ENCODE results near the gene BAIAP2L1.

BAIAP2L1 gene

GRCh38 chr7:98256431-98256830, 144.5 kb downstream of the BAIAP2L1 start:
- no peak overlapping the region for H3K4me3 ChIP-seq (ENCODE audit: low read depth, low read length)
- no peak for TF ChIP-seq CTCF (conservative IDR thresholded peaks at IDR 0.05; ENCODE audit: low read depth, low read length)
- no peak for DNase-seq (ENCODE audit: low read depth)

- no peak for TF ChIP-seq CTCF (conservative IDR thresholded peaks at IDR 0.05; ENCODE audit: low read depth, low read length)
- peak; percentile 17 for DNase-seq (ENCODE audit: low read depth)
- no peak overlapping the region for H3K4me3 ChIP-seq (ENCODE audit: low read depth, low read length)
Measured at GRCh38 chr7:98254951-98255610, 145.8 kb downstream of the BAIAP2L1 start.

- H3K4me3 ChIP-seq (ENCODE audit: low read depth, low read length), result no peak overlapping the region
- TF ChIP-seq CTCF (conservative IDR thresholded peaks at IDR 0.05; ENCODE audit: low read depth, low read length), result no peak
- no peak for DNase-seq (ENCODE audit: low read depth)
Measured at GRCh38 chr7:98254516-98254915, 146.4 kb downstream of the BAIAP2L1 start.

GRCh38 chr7:98252425-98253054, 148.3 kb downstream of the BAIAP2L1 start:
- H3K4me3 ChIP-seq (ENCODE audit: low read depth, low read length), result peak overlapping the region; percentile 96
- TF ChIP-seq CTCF (conservative IDR thresholded peaks at IDR 0.05; ENCODE audit: low read depth, low read length), result no peak
- DNase-seq (ENCODE audit: low read depth), result peak; percentile 11

GRCh38 chr7:98251601-98252424, 149.1 kb downstream of the BAIAP2L1 start, which contains the start of gene TECPR1:
Gene TECPR1 (minus strand): TSS chr7:98252232. CDS start chr7:98246146, 6,086 bp downstream.
- DNase-seq (ENCODE audit: low read depth), result peak; percentile 89
- no peak for TF ChIP-seq CTCF (conservative IDR thresholded peaks at IDR 0.05; ENCODE audit: low read depth, low read length)
- H3K4me3 ChIP-seq (ENCODE audit: low read depth, low read length), result peak within 1 kb of the TSS; percentile 96

GRCh38 chr7:98251231-98251600, 149.7 kb downstream of the BAIAP2L1 start:
- no peak for DNase-seq (ENCODE audit: low read depth)
- no peak for TF ChIP-seq CTCF (conservative IDR thresholded peaks at IDR 0.05; ENCODE audit: low read depth, low read length)
- peak overlapping the region; percentile 96 for H3K4me3 ChIP-seq (ENCODE audit: low read depth, low read length)

Data from choroid plexus epithelial cell (primary cell).